Measurements from ENCODE around the gene RPS6KB2. TPM values are rescaled to one million over a fixed set of nuclear protein-coding genes. Genes with fewer than 3 reads are reported as not detected.

The RPS6KB2 gene
- 10 to 100 TPM; 25.6 to 45.0 (median 30.7) TPM for total RNA-seq

DNA sequence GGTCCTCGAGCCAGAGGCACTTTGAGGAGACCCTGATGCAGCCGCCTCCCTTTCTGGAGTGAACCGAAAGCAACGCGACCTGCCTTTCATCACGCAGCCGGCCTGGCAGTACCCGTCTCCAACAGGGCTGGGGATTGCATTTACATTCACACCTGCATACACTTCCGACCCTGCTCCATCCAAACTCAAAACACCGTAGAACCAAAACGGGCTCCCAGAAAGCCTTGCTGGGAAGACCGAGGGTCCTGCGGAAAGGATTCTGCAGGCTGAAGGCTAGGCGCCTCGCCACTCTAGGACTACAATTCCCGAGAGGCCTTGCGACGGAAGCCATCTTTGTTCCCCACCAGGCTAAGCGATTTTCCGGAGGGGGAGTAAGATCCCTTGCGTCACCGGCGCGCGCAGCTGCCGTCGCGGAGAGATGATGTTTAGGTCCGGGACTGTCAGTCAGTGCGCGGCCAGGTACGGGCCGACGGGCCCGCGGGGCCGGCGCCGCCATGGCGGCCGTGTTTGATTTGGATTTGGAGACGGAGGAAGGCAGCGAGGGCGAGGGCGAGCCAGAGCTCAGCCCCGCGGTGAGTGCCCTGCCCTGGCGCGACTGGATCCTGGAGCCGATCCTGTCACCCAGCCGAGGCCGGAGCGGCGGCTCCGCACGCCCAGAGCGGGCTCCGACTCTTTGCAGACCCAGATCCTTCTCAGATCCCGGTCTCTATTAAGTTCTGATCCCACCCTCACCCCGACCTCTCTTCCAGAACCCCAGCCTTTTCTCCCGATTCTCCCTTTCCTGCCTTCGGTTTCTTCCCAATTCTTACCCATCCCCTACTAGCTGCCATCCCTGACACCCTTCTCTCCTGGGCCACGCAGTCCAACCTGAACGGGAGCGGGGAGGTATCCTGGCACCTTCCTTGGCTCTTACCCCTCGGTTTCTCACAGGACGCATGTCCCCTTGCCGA is at the start of gene RPS6KB2:
TSS of gene RPS6KB2 (plus strand) at position 443 of the 950 bp plus-strand sequence. CDS start at position 495, 52 bp downstream.
- intact Hi-C loops (cut with DNase I; ENCODE audit: low total_unique reads), result no loop called here
- peak in 1 of 4 experiments; percentile 42 for TF ChIP-seq CTCF (IDR thresholded peaks at IDR 0.05)
- peak; percentile 91 to 95 for TF ChIP-seq POLR2A (IDR thresholded peaks at IDR 0.05)
- Histone ChIP-seq H3K4me1 (no peaks in the 10 kb centered on the region), H3K27me3 (no peaks in the 10 kb centered on the region), H3K27ac (peak within 1 kb of the TSS; percentile 82 to 86), H3K4me3 (peak within 1 kb of the TSS; percentile 58 to 64), H3K36me3 (no peaks in the 10 kb centered on the region), H3K9me3 (no peaks in the 10 kb centered on the region)
- peak; percentile 99 for DNase-seq

GRCh38 chr11:67378544-67378943 is 49.8 kb upstream of the RPS6KB2 start:
- no peak for TF ChIP-seq POLR2A (IDR thresholded peaks at IDR 0.05)
- TF ChIP-seq CTCF (IDR thresholded peaks at IDR 0.05), result no peak
- intact Hi-C loops (cut with DNase I; ENCODE audit: low total_unique reads), result no loop called here
- H3K4me1 ChIP-seq, result no peaks in the 10 kb centered on the region

GRCh38 chr11:67379061-67380058 is 48.9 kb upstream of the RPS6KB2 start:
- Histone ChIP-seq H3K4me1 (no peaks in the 10 kb centered on the region), H3K27me3 (no peaks in the 10 kb centered on the region), H3K9me3 (no peaks in the 10 kb centered on the region), H3K27ac (peak overlapping the region; percentile 30 to 54), H3K4me3 (no peak overlapping the region), H3K36me3 (no peaks in the 10 kb centered on the region)
- peak; percentile 49 to 66 for DNase-seq
- intact Hi-C loops (cut with DNase I; ENCODE audit: low total_unique reads), result loop anchor here (10.0 kb wide), 1 partner anchor 115 kb away; the partner anchor contains the start of gene GRK2
- TF ChIP-seq POLR2A (IDR thresholded peaks at IDR 0.05), result no peak
- TF ChIP-seq CTCF (IDR thresholded peaks at IDR 0.05), result no peak

More at GRCh38 chr11:67378544-67378943, 49.8 kb upstream of the RPS6KB2 start:
- Histone ChIP-seq H3K27ac (peak overlapping the region in 1 of 2 donors; percentile 54), H3K9me3 (no peaks in the 10 kb centered on the region), H3K27me3 (no peaks in the 10 kb centered on the region), H3K4me3 (no peak overlapping the region), H3K36me3 (no peaks in the 10 kb centered on the region)
- DNase-seq, result no peak

DNA sequence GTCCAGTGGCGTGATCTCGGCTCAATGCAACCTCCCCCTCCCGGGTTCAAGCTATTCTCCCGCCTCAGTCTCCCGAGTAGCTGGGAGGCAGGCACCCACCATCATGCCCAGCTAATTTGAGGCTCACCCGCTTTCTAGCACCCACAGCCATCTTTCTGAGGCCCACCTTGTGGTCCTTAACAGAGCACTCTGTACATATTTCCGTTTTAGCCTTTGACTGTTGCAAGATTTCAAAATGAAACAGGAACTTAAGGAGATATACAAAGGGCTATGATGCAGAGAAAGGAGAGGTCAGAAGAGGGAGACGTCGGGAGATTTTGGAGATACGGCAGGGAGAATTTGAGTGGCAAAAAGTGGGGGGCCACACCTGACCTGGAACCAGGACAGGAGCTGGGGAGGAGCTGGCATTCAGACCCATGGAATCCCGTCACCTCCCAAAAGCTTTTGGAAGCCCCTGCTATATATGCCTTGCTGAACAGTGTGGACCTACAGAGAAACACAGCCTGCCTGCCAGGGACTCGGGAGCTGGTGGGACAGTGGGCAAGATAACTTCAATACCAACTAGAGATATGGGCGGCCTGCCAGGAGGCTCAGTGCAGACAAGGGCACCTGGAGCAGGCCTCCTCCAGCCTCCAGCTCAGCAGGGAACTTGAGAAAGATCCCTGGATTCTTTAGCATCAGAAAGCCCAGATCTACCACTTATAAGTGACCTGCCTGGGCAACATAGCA is 46.9 kb upstream of the RPS6KB2 start:
- no peak overlapping the region for H3K4me3 ChIP-seq
- no peaks in the 10 kb centered on the region for H3K27me3 ChIP-seq
- no peaks in the 10 kb centered on the region for H3K36me3 ChIP-seq
- no peaks in the 10 kb centered on the region for H3K4me1 ChIP-seq
- H3K27ac ChIP-seq, result no peak overlapping the region
- H3K9me3 ChIP-seq, result no peaks in the 10 kb centered on the region
- intact Hi-C loops (cut with DNase I; ENCODE audit: low total_unique reads), result loop anchor here (10.0 kb wide), 1 partner anchor 117 kb away; the partner anchor contains the start of gene GRK2
- TF ChIP-seq CTCF (IDR thresholded peaks at IDR 0.05) (no peak), POLR2A (IDR thresholded peaks at IDR 0.05) (no peak)
- peak in 1 of 2 donors; percentile 23 for DNase-seq

Measured in uterus (tissue), 4 donors.